Neural progenitor cell (in vitro differentiated cells): ENCODE results near the gene PRTFDC1. TPM values are rescaled to one million over a fixed set of nuclear protein-coding genes. Genes with fewer than 3 reads are reported as not detected.
A peak's percentile ranks its signal among the peaks of the same experiment; 100 is the strongest.

ENCODE experiments used
- DNase-seq: peaks from one replicate; pipeline ENCODE4 v3.0.0-alpha.2; 2016; ENCODE audit warnings: low spot score
- H2AFZ ChIP-seq: fragments of 200-600 bp; sonication (generic); replicated peaks from 2 replicates; pipeline ENCODE4 v1.6.1; 2016; ENCODE audit warnings: antibody characterized with exemption
- H3F3A ChIP-seq: fragments of 200-600 bp; sonication (generic); 2 replicates; pipeline ENCODE4 v1.6.1; 2016; ENCODE audit warnings: antibody characterized with exemption, low read depth
- H3K27ac ChIP-seq: fragments of 200-600 bp; sonication (generic); 2 replicates; pipeline ENCODE4 v1.5.1; 2016; ENCODE audit warnings: mild to moderate bottlenecking
- H3K27me3 ChIP-seq: fragments of 200-600 bp; sonication (generic); 2 replicates; pipeline ENCODE4 v1.6.1; 2016; ENCODE audit warnings: mild to moderate bottlenecking, moderate library complexity
- H3K36me3 ChIP-seq: fragments of 200-600 bp; sonication (generic); 2 replicates; pipeline ENCODE4 v1.5.1; 2016
- H3K4me1 ChIP-seq: fragments of 200-600 bp; sonication (generic); 2 replicates; pipeline ENCODE4 v1.6.1; 2016; ENCODE audit warnings: mixed run types
- H3K4me2 ChIP-seq: fragments of 200-600 bp; sonication (generic); 2 replicates; pipeline ENCODE4 v1.6.1; 2016
- H3K4me3 ChIP-seq: fragments of 200-600 bp; sonication (generic); 2 replicates; pipeline ENCODE4 v1.5.1; 2016
- H3K79me2 ChIP-seq: fragments of 200-600 bp; sonication (generic); 2 replicates; pipeline ENCODE4 v1.6.1; 2016; ENCODE audit warnings: low read depth
- H3K9ac ChIP-seq: fragments of 200-600 bp; sonication (generic); 2 replicates; pipeline ENCODE4 v1.6.1; 2016
- H3K9me3 ChIP-seq: fragments of 200-600 bp; sonication (generic); 2 replicates; pipeline ENCODE4 v1.5.1; 2016; ENCODE audit warnings: low read depth
- H4K20me1 ChIP-seq: fragments of 200-600 bp; sonication (generic); 2 replicates; pipeline ENCODE4 v1.6.1; 2016; ENCODE audit warnings: low read depth
- H3K27ac Mint-ChIP-seq: 3 replicates; pipeline ENCODE4 v1.8.0; 2021; ENCODE audit warnings: mixed read lengths
- H3K27me3 Mint-ChIP-seq: 2 replicates; pipeline ENCODE4 v1.8.0; 2022; ENCODE audit warnings: low read depth, mild to moderate bottlenecking, inconsistent platforms, moderate library complexity, mixed read lengths; ENCODE audit not compliant: insufficient read depth
- H3K36me3 Mint-ChIP-seq: 3 replicates; pipeline ENCODE4 v1.8.0; 2021; ENCODE audit warnings: mixed read lengths
- H3K4me1 Mint-ChIP-seq: 3 replicates; pipeline ENCODE4 v1.8.0; 2021; ENCODE audit warnings: mixed read lengths
- H3K4me3 Mint-ChIP-seq: 3 replicates; pipeline ENCODE4 v1.8.0; 2021; ENCODE audit warnings: mild to moderate bottlenecking, moderate library complexity, mixed read lengths
- H3K9me3 Mint-ChIP-seq: 3 replicates; pipeline ENCODE4 v1.8.0; 2020; ENCODE audit warnings: mixed read lengths
- EZH2 ChIP-seq: fragments of 200-600 bp; sonication (generic); IDR thresholded peaks from 2 replicates; pipeline ENCODE4 v1.6.1; 2017; ENCODE audit warnings: antibody characterized with exemption, mild to moderate bottlenecking, moderate library complexity
- EZH2phosphoT487 ChIP-seq: fragments of 200-600 bp; sonication (generic); IDR thresholded peaks from 2 replicates; pipeline ENCODE4 v1.6.1; 2017; ENCODE audit warnings: antibody characterized with exemption
- total RNA-seq: library from RNA; depleted of rRNA; stranded (reverse); fragments of >200 nt; gene quantifications from 2 replicates; pipeline ENCODE4 v1.2.3, GENCODE V29; 2015; ENCODE audit warnings: low replicate concordance
- TF ChIP-seq, protein P1 (sequence below): fragments of 200-600 bp; sonication (generic); IDR thresholded peaks from 2 replicates; pipeline ENCODE4 v1.5.1; 2017; ENCODE audit warnings: antibody characterized with exemption, mild to moderate bottlenecking

PRTFDC1 gene
- total RNA-seq, 1 donor from 2014 or later: 37.7 TPM

DNA sequence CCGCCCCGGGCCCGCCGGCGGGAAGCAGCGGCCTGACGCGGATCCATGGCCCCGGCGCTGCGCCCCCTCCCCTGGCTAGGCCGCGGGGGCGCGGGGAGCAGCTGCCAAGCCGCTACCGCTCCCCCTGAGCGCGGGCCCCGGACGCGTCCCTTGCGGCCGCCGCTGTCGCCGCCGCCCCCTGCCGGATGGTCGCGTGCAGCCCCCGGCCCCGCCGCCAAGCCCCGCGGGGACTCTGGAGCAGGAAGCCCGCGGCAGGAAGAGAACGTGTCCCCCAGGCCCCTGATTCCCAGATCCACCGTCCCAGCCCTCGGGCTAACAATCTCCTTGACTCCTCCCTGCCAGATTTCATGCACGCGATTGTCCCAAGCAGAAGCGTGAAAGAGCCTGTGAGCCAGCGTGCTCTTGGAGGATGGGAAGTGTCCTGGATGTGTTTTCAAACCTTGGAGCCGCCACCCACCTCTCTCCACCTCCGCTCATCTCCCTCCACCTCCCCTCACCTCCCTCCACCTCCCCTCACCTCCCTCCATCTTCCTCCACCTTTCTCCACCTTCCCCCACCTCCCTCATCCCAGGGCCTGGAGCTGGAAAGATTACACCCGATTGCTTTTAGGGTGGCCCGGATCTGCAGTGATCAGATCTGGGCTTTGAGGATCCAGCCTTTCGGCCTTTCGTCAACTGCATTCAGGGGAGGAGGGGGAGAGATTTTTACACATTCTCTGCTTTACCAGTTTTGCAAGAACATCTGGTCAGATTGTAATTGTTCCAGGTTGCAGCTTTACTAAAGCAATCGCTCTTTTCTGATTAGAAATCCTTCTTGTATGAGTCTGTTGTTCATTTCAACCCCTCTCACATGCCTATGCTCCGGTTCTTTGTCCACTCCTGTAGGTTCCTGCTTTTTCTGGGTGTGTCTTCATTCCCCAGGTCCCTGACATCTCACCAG is 570 bp upstream of the PRTFDC1 start:
- Histone ChIP-seq H3K4me1 (peaks cover 35% of the 10 kb centered on the region), H3K27me3 (no peaks in the 10 kb centered on the region), H3K9ac (no peak overlapping the region), H3K4me2 (peak overlapping the region; percentile 78), H2AFZ (peak overlapping the region; percentile 51), H3K9me3 (no peaks in the 10 kb centered on the region), H4K20me1 (no peaks in the 10 kb centered on the region), H3K36me3 (no peaks in the 10 kb centered on the region), H3F3A (peaks cover 23% of the 10 kb centered on the region), H3K79me2 (no peaks in the 10 kb centered on the region), H3K4me3 (peak overlapping the region; percentile 46), H3K27ac (no peak overlapping the region)
- no peaks in the 10 kb centered on the region for H3K9me3 Mint-ChIP-seq
- H3K4me1 Mint-ChIP-seq: peaks cover 43% of the 10 kb centered on the region
- peak; percentile 82 for DNase-seq
- H3K4me3 Mint-ChIP-seq: peak overlapping the region; percentile 80
- H3K27ac Mint-ChIP-seq: peak overlapping the region; percentile 89
- peaks cover 3% of the 10 kb centered on the region for H3K36me3 Mint-ChIP-seq
- H3K27me3 Mint-ChIP-seq: peaks cover 4% of the 10 kb centered on the region
- no peak for TF ChIP-seq EZH2
- TF ChIP-seq, protein P1, sequence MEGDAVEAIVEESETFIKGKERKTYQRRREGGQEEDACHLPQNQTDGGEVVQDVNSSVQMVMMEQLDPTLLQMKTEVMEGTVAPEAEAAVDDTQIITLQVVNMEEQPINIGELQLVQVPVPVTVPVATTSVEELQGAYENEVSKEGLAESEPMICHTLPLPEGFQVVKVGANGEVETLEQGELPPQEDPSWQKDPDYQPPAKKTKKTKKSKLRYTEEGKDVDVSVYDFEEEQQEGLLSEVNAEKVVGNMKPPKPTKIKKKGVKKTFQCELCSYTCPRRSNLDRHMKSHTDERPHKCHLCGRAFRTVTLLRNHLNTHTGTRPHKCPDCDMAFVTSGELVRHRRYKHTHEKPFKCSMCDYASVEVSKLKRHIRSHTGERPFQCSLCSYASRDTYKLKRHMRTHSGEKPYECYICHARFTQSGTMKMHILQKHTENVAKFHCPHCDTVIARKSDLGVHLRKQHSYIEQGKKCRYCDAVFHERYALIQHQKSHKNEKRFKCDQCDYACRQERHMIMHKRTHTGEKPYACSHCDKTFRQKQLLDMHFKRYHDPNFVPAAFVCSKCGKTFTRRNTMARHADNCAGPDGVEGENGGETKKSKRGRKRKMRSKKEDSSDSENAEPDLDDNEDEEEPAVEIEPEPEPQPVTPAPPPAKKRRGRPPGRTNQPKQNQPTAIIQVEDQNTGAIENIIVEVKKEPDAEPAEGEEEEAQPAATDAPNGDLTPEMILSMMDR: peak; percentile 58

DNA sequence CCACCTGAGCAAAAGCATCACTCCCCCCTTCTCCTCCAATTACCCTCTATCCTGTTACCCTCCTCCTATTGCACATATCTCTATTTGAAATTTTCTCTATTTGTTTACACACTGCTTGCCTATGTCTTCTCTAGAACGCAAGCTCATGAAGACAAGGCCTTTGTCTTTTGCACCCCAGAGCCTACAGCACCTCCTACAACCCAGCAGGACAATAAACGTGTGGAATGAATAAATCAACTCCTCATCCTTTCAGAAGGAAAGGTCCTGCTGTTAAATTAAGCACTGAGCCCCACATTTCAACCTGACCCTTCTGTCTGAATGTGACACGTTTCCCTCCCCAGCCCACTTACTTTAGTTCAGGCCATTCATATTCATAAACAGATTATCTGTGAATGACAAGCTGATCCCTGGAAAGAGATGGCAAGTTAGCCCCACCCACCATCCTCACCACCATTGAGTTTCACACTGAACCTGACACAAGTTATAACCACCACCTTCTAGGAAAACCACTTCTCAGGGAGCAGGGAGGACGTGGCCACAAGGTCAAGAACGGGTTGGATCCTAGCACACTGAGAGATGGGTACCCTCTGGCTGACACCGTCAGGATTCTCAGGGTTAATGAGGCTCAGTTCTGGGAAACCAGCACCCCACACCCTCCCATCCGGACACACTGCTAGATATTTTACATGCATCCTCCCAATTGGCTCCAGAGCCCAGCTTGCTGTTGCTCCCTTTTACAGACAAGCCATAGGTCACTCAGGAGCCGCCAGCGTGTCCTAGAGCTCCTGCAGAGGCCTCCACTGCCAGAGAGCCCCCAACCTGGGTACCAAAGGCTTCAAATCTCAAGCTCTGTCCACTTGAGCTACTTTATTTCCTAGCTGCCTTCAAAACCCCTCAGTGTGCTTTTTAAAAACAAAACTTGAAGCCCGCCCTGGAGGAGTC is 934 bp downstream of the PRTFDC1 start:
- peaks cover 23% of the 10 kb centered on the region for H3F3A ChIP-seq
- H3K79me2 ChIP-seq: no peaks in the 10 kb centered on the region
- peaks cover 4% of the 10 kb centered on the region for H3K36me3 Mint-ChIP-seq
- H3K4me3 Mint-ChIP-seq: peak overlapping the region; percentile 82
- no peak overlapping the region for H3K27ac ChIP-seq
- H2AFZ ChIP-seq: peak overlapping the region; percentile 51
- TF ChIP-seq, protein P1: no peak
- TF ChIP-seq EZH2phosphoT487 (no peak), EZH2 (no peak)
- no peaks in the 10 kb centered on the region for H3K36me3 ChIP-seq
- H3K4me2 ChIP-seq: peak overlapping the region; percentile 78
- no peaks in the 10 kb centered on the region for H4K20me1 ChIP-seq
- no peak overlapping the region for H3K9ac ChIP-seq
- no peaks in the 10 kb centered on the region for H3K27me3 ChIP-seq
- no peaks in the 10 kb centered on the region for H3K9me3 Mint-ChIP-seq
- H3K4me1 ChIP-seq: peaks cover 40% of the 10 kb centered on the region
- H3K27ac Mint-ChIP-seq: peak overlapping the region; percentile 93
- H3K27me3 Mint-ChIP-seq: peaks cover 4% of the 10 kb centered on the region
- peak; percentile 61 for DNase-seq
- H3K4me3 ChIP-seq: peak overlapping the region; percentile 46
- no peaks in the 10 kb centered on the region for H3K9me3 ChIP-seq
- peaks cover 43% of the 10 kb centered on the region for H3K4me1 Mint-ChIP-seq

DNA sequence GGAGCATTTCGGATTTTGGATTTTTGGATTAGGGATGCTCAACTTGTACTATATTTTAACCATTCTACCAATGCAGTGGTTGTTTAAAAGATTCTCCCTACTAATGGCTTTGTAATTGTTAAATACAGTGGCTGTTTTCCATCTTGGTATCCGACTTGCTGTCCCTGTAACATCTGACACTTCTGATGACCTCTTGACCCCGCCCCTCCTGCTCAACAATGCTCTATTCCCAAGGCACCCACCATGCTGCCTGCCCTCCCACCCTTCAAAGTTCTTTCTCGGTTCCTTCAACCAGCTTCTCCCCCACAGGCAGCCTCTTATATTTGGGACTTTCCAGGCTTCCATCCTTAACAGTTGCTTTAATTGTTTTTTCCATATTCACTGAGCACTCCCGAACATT is 2.0 kb downstream of the PRTFDC1 start:
- no peak overlapping the region for H2AFZ ChIP-seq
- H3K27me3 Mint-ChIP-seq: peaks cover 4% of the 10 kb centered on the region
- H3F3A ChIP-seq: peaks cover 23% of the 10 kb centered on the region
- H3K4me3 Mint-ChIP-seq: peak overlapping the region; percentile 82
- TF ChIP-seq, protein P1: no peak
- TF ChIP-seq EZH2 (no peak), EZH2phosphoT487 (no peak)
- DNase-seq: peak; percentile 29
- no peaks in the 10 kb centered on the region for H3K27me3 ChIP-seq
- peaks cover 43% of the 10 kb centered on the region for H3K4me1 Mint-ChIP-seq
- H3K4me2 ChIP-seq: peak overlapping the region; percentile 78
- peaks cover 4% of the 10 kb centered on the region for H3K36me3 Mint-ChIP-seq
- no peaks in the 10 kb centered on the region for H3K36me3 ChIP-seq
- H3K9ac ChIP-seq: no peak overlapping the region
- peak overlapping the region; percentile 93 for H3K27ac Mint-ChIP-seq
- H3K9me3 Mint-ChIP-seq: no peaks in the 10 kb centered on the region
- H3K4me1 ChIP-seq: peaks cover 40% of the 10 kb centered on the region
- H3K27ac ChIP-seq: no peak overlapping the region
- no peak overlapping the region for H3K4me3 ChIP-seq
- no peaks in the 10 kb centered on the region for H4K20me1 ChIP-seq
- no peaks in the 10 kb centered on the region for H3K9me3 ChIP-seq
- no peaks in the 10 kb centered on the region for H3K79me2 ChIP-seq
